ENCODE data around the gene AP2B1. TPM values are rescaled to one million over a fixed set of nuclear protein-coding genes. Genes with fewer than 3 reads are reported as not detected.

Gene AP2B1
- total RNA-seq, 2 experiments from 2014 or later = 157 to 161 TPM

- no peak overlapping the region for H3K27ac Mint-ChIP-seq
Observed at GRCh38 chr17:35676441-35676840, 89.3 kb downstream of the AP2B1 start.

GRCh38 chr17:35679007-35679682 lies 92.0 kb downstream of the AP2B1 start:
- ChIA-PET CTCF (interaction anchor here (0.5 to 1.4 kb wide), 2 partner anchors 28 to 66 kb away, joined by 3 read pairs; no protein-coding TSS in a partner anchor), POLR2A (interaction anchor here (0.8 kb wide), 1 partner anchor 12 kb away, joined by 3 read pairs; no protein-coding TSS in a partner anchor)
- no peak for TF ChIP-seq CTCF (IDR thresholded peaks at IDR 0.05)
- Mint-ChIP-seq H3K27ac (peak overlapping the region; percentile 53), H3K36me3 (ENCODE audit: low read depth) (peaks cover 33% of the 10 kb centered on the region), H3K27me3 (no peaks in the 10 kb centered on the region), H3K4me1 (ENCODE audit: low read depth) (peaks cover 15% of the 10 kb centered on the region), H3K4me3 (no peak overlapping the region), H3K9me3 (no peaks in the 10 kb centered on the region)
- DNase-seq (no peak), ATAC-seq (no peak)
- intact Hi-C loops (cut with micrococcal nuclease) = no loop called here

More at GRCh38 chr17:35676441-35676840, 89.3 kb downstream of the AP2B1 start:
- ChIA-PET CTCF (interaction anchor here (0.6 to 0.8 kb wide), 2 partner anchors 9 to 88 kb away, joined by 3 read pairs; no protein-coding TSS in a partner anchor), POLR2A (no interaction called here)
- Mint-ChIP-seq H3K36me3 (ENCODE audit: low read depth) (peaks cover 41% of the 10 kb centered on the region), H3K27me3 (no peaks in the 10 kb centered on the region), H3K4me3 (no peak overlapping the region), H3K9me3 (no peaks in the 10 kb centered on the region), H3K4me1 (ENCODE audit: low read depth) (peaks cover 15% of the 10 kb centered on the region)
- intact Hi-C loops (cut with micrococcal nuclease) = no loop called here
- no peak for TF ChIP-seq CTCF (IDR thresholded peaks at IDR 0.05)
- no peak for DNase-seq
- ATAC-seq = no peak

- H3K27ac Mint-ChIP-seq = no peak overlapping the region
- H3K4me3 Mint-ChIP-seq = no peak overlapping the region
- TF ChIP-seq CTCF (IDR thresholded peaks at IDR 0.05) = no peak
- H3K9me3 Mint-ChIP-seq = no peaks in the 10 kb centered on the region
- CTCF ChIA-PET = interaction anchor here (1.0 to 1.1 kb wide), 2 partner anchors 64 to 71 kb away, joined by 3 to 4 read pairs; no protein-coding TSS in a partner anchor
- H3K4me1 Mint-ChIP-seq (ENCODE audit: low read depth) = peaks cover 11% of the 10 kb centered on the region
- ATAC-seq (no peak), DNase-seq (no peak)
- peaks cover 36% of the 10 kb centered on the region for H3K36me3 Mint-ChIP-seq (ENCODE audit: low read depth)
- H3K27me3 Mint-ChIP-seq = no peaks in the 10 kb centered on the region
- POLR2A ChIA-PET = interaction anchor here (0.6 to 1.4 kb wide), 2 partner anchors 95 to 530 kb away, joined by 3 read pairs; no protein-coding TSS in a partner anchor
- intact Hi-C loops (cut with micrococcal nuclease) = no loop called here
Observed at GRCh38 chr17:35683591-35683990, 96.5 kb downstream of the AP2B1 start.

GRCh38 chr17:35684055-35684802 lies 97.1 kb downstream of the AP2B1 start:
- no peak for DNase-seq
- POLR2A ChIA-PET = interaction anchor here (0.6 to 1.4 kb wide), 2 partner anchors 96 to 530 kb away, joined by 3 read pairs; no protein-coding TSS in a partner anchor
- peaks cover 41% of the 10 kb centered on the region for H3K36me3 Mint-ChIP-seq (ENCODE audit: low read depth)
- no peak for ATAC-seq
- no peaks in the 10 kb centered on the region for H3K27me3 Mint-ChIP-seq
- intact Hi-C loops (cut with micrococcal nuclease) = no loop called here
- no peak overlapping the region for H3K4me3 Mint-ChIP-seq
- peaks cover 5% of the 10 kb centered on the region for H3K4me1 Mint-ChIP-seq (ENCODE audit: low read depth)
- CTCF ChIA-PET = interaction anchor here (1.0 to 1.1 kb wide), 2 partner anchors 63 to 71 kb away, joined by 3 to 4 read pairs; no protein-coding TSS in a partner anchor
- no peak overlapping the region for H3K27ac Mint-ChIP-seq
- TF ChIP-seq CTCF (IDR thresholded peaks at IDR 0.05) = no peak
- H3K9me3 Mint-ChIP-seq = no peaks in the 10 kb centered on the region
